HCT116 (cell line): ENCODE results near the gene ZNF607. TPM values are rescaled to one million over a fixed set of nuclear protein-coding genes. Genes with fewer than 3 reads are reported as not detected.

Experiments used
- ATAC-seq: fragments of 200-7000 bp; cut with Tn5 transposase; 2 replicates; pipeline ENCODE4 v1.9.1; 2020; ENCODE audit warnings: mild to moderate bottlenecking, moderate library complexity
- BruUV-seq: library from RNA; stranded (reverse); fragments of 400-500 nt; replicated peaks from 2 replicates; lab custom pipeline; 2021; lab: Mats Ljungman, UMichigan
- CTCF ChIA-PET: fragments of 300-600 bp; sonication (Branson Sonifier 250); formaldehyde crosslinking; loops from one replicate; lab custom pipeline; 2021; ENCODE audit warnings: antibody characterized with exemption; lab: Charles Lee
- POLR2A ChIA-PET: fragments of 300-600, 350-600 bp; sonication (Branson Sonifier 250); formaldehyde crosslinking; loops from one replicate; lab custom pipeline; 2021; ENCODE audit warnings: antibody characterized with exemption; lab: Charles Lee
- RAD21 ChIA-PET, 2 experiments: fragments of 300-600 bp; sonication (Branson Sonifier 250); formaldehyde crosslinking; loops; one replicate each; lab custom pipeline; 2023; ENCODE audit warnings: low total read pairs in 2 of 2; ENCODE audit not compliant: uncharacterized antibody in 2 of 2, unreplicated experiment in 2 of 2, low non-redundant PET in 1 of 2; lab: Charles Lee
- DNase-seq: peaks from one replicate; pipeline ENCODE4 v3.0.0-alpha.2; 2010; ENCODE audit warnings: low read depth, low spot score
- H2AFZ ChIP-seq: fragments of 200-600 bp; shearing (Covaris generic), sonication (generic); 2 replicates; pipeline ENCODE4 v1.6.1; 2017; ENCODE audit warnings: low read depth, mixed run types, mixed read lengths, antibody characterized with exemption, low read length; ENCODE audit not compliant: poor library complexity, severe bottlenecking
- H3K27ac ChIP-seq: 2 replicates; pipeline ENCODE4 v1.5.1; 2012; ENCODE audit warnings: low read depth, low read length
- H3K27me3 ChIP-seq: fragments of 200-600 bp; sonication (generic); 2 replicates; pipeline ENCODE4 v1.6.1; 2016; ENCODE audit warnings: mixed run types, low read length, mixed read lengths; ENCODE audit not compliant: insufficient read depth
- H3K36me3 ChIP-seq, 2 experiments: fragments of 200-500 bp in 1 of 2; fragments of 200-600 bp in 1 of 2; sonication (Bioruptor generic) in 1 of 2; sonication (generic) in 1 of 2; 2 replicates each; pipeline versions ENCODE4 v1.5.1 to v1.6.1; 2014 to 2016; ENCODE audit warnings: low read length in 2 of 2, inconsistent platforms in 1 of 2, mixed read lengths in 1 of 2, mixed run types in 1 of 2; ENCODE audit not compliant: insufficient read depth in 2 of 2, control insufficient read depth in 1 of 2
- H3K4me1 ChIP-seq, 2 experiments: fragments of 200-600 bp in 1 of 2; sonication (generic) in 1 of 2; 2 replicates each; pipeline versions ENCODE4 v1.5.1 to v1.6.1; 2012 to 2017; ENCODE audit warnings: low read length in 2 of 2, inconsistent platforms in 1 of 2, mild to moderate bottlenecking in 1 of 2, mixed read lengths in 1 of 2, mixed run types in 1 of 2, moderate library complexity in 1 of 2; ENCODE audit not compliant: insufficient read depth in 2 of 2, control insufficient read depth in 1 of 2
- H3K4me2 ChIP-seq: fragments of 200-600 bp; sonication (generic); 2 replicates; pipeline ENCODE4 v1.6.1; 2017; ENCODE audit warnings: mixed run types, low read length, mixed read lengths
- H3K4me3 ChIP-seq, 2 experiments: fragments of 200-600 bp in 1 of 2; sonication (generic) in 1 of 2; replicated peaks in 1 of 2; 2 replicates each; pipeline ENCODE4 v1.5.1; 2011 to 2016; ENCODE audit warnings: low read length in 2 of 2, control low read depth in 1 of 2, low read depth in 1 of 2, mild to moderate bottlenecking in 1 of 2, mixed read lengths in 1 of 2, mixed run types in 1 of 2
- H3K79me2 ChIP-seq: fragments of 200-600 bp; sonication (generic); 2 replicates; pipeline ENCODE4 v1.6.1; 2017; ENCODE audit warnings: mild to moderate bottlenecking, mixed run types, low read length, moderate library complexity, mixed read lengths; ENCODE audit not compliant: insufficient read depth
- H3K9ac ChIP-seq: fragments of 200-600 bp; sonication (generic); 2 replicates; pipeline ENCODE4 v1.6.1; 2016; ENCODE audit warnings: low read length, mixed read lengths
- H3K9me2 ChIP-seq: fragments of 200-600 bp; sonication (generic), shearing (Covaris generic); 2 replicates; pipeline ENCODE4 v1.6.1; 2017; ENCODE audit warnings: mixed run types, mild to moderate bottlenecking, moderate library complexity; ENCODE audit not compliant: insufficient read depth
- H3K9me3 ChIP-seq, 2 experiments: fragments of 200-500 bp in 1 of 2; fragments of 200-600 bp in 1 of 2; sonication (Bioruptor generic) in 1 of 2; sonication (generic) in 1 of 2; 2 replicates each; pipeline ENCODE4 v1.6.1; 2014 to 2017; ENCODE audit warnings: low read length in 2 of 2, mixed read lengths in 2 of 2, inconsistent platforms in 1 of 2, low read depth in 1 of 2, mild to moderate bottlenecking in 1 of 2, mixed run types in 1 of 2, moderate library complexity in 1 of 2; ENCODE audit not compliant: control insufficient read depth in 1 of 2, insufficient read depth in 1 of 2
- H4K20me1 ChIP-seq: fragments of 200-600 bp; sonication (generic), shearing (Covaris generic); 2 replicates; pipeline ENCODE4 v1.6.1; 2017; ENCODE audit warnings: mixed run types, mild to moderate bottlenecking, moderate library complexity; ENCODE audit not compliant: insufficient read depth
- ATF3 ChIP-seq: IDR thresholded peaks from 2 replicates; pipeline ENCODE4 v1.6.1; 2012
- EGR1 ChIP-seq: IDR thresholded peaks from 2 replicates; pipeline ENCODE4 v1.6.1; 2012; ENCODE audit warnings: low read depth
- EZH2 ChIP-seq: fragments of 200-600 bp; sonication (generic); IDR thresholded peaks from 2 replicates; pipeline ENCODE4 v1.6.1; 2017; ENCODE audit warnings: antibody characterized with exemption, mixed run types
- EZH2phosphoT487 ChIP-seq: fragments of 200-600 bp; IDR thresholded peaks from 2 replicates; pipeline ENCODE4 v1.6.1; 2018; ENCODE audit warnings: antibody characterized with exemption, borderline replicate concordance
- FOSL1 ChIP-seq: IDR thresholded peaks from 2 replicates; pipeline ENCODE4 v1.6.1; 2012; ENCODE audit warnings: low read depth
- POLR2AphosphoS5 ChIP-seq: IDR thresholded peaks from 2 replicates; pipeline ENCODE4 v1.6.1; 2011; ENCODE audit warnings: mild to moderate bottlenecking, low read depth, low read length, moderate library complexity
- RAD21 ChIP-seq: IDR thresholded peaks from 2 replicates; pipeline ENCODE4 v1.6.1; 2012; ENCODE audit warnings: low read depth, mild to moderate bottlenecking
- REST ChIP-seq: IDR thresholded peaks from 2 replicates; pipeline ENCODE4 v1.6.1; 2012; ENCODE audit warnings: low read depth
- SIN3A ChIP-seq: IDR thresholded peaks from 2 replicates; pipeline ENCODE4 v1.6.1; 2012; ENCODE audit warnings: low read depth
- SP1 ChIP-seq: IDR thresholded peaks from 2 replicates; pipeline ENCODE4 v1.6.1; 2012; ENCODE audit warnings: low read depth
- SRF ChIP-seq: IDR thresholded peaks from 2 replicates; pipeline ENCODE4 v1.6.1; 2012; ENCODE audit warnings: low read depth
- TCF7L2 ChIP-seq: IDR thresholded peaks from 2 replicates; pipeline ENCODE4 v1.7.0; 2011; ENCODE audit warnings: borderline replicate concordance, inconsistent platforms; ENCODE audit not compliant: insufficient read depth, insufficient read length; ENCODE audit errors: extremely low read depth
- YY1 ChIP-seq: IDR thresholded peaks from 2 replicates; pipeline ENCODE4 v1.6.1; 2011; ENCODE audit warnings: low read length, low read depth, moderate library complexity, mild to moderate bottlenecking; ENCODE audit not compliant: insufficient replicate concordance; ENCODE audit errors: extremely low read depth
- ZBTB33 ChIP-seq: IDR thresholded peaks from 2 replicates; pipeline ENCODE4 v1.6.1; 2011; ENCODE audit warnings: mild to moderate bottlenecking, low read length, moderate library complexity; ENCODE audit not compliant: insufficient replicate concordance; ENCODE audit errors: extremely low read depth
- ZFX ChIP-seq: fragments of 450-650 bp; IDR thresholded peaks from 2 replicates; pipeline ENCODE4 v1.6.1; 2017
- ZNF274 ChIP-seq: fragments of 200-500 bp; sonication (Bioruptor generic); IDR thresholded peaks from 2 replicates; pipeline ENCODE4 v1.6.1; 2014; ENCODE audit warnings: mild to moderate bottlenecking, low read depth, low read length, inconsistent platforms
- intact Hi-C: fragments of 100-400 bp; cut with micrococcal nuclease; formaldehyde crosslinking; loops from 2 replicates; pipeline ENCODE4 v1.10.0; 2022
- total RNA-seq: library from RNA; stranded (reverse); gene quantifications from one replicate; pipeline ENCODE4 v1.2.1, GENCODE V29; 2021; ENCODE audit not compliant: unreplicated experiment

ZNF607 gene
- total RNA-seq, 1 experiment from 2014 or later = 7.1 TPM

GRCh38 chr19:37698216-37698615 is 21.3 kb downstream of the ZNF607 start:
- H3K27ac ChIP-seq = no peak overlapping the region
- no peaks in the 10 kb centered on the region for H4K20me1 ChIP-seq
- intact Hi-C loops = no loop called here
- H3K4me1 ChIP-seq = no peaks in the 10 kb centered on the region
- TF ChIP-seq EZH2 (no peak), FOSL1 (no peak), SIN3A (no peak), TCF7L2 (no peak), ZNF274 (no peak), ZBTB33 (no peak), EGR1 (no peak), POLR2AphosphoS5 (no peak), EZH2phosphoT487 (no peak), YY1 (no peak), REST (no peak), RAD21 (no peak), ATF3 (no peak), SRF (no peak), SP1 (no peak), ZFX (no peak)
- no peak for DNase-seq
- no peaks in the 10 kb centered on the region for H3K9me2 ChIP-seq
- H3K27me3 ChIP-seq = no peaks in the 10 kb centered on the region
- no peak for ATAC-seq
- H3K4me2 ChIP-seq = no peak overlapping the region
- POLR2A ChIA-PET = no interaction called here
- H3K9ac ChIP-seq = no peak overlapping the region
- no peak overlapping the region for H3K4me3 ChIP-seq
- BruUV-seq = TSS peak; percentile 28
- no peak overlapping the region for H2AFZ ChIP-seq
- no peaks in the 10 kb centered on the region for H3K79me2 ChIP-seq
- H3K9me3 ChIP-seq = peaks cover 12 to 13% of the 10 kb centered on the region in 2 experiments; a peak in 3 of 4 replicates
- CTCF ChIA-PET = no interaction called here
- RAD21 ChIA-PET = no interaction called here
- H3K36me3 ChIP-seq = peaks cover 0 to 11% of the 10 kb centered on the region in 2 experiments; a peak in 2 of 4 replicates
